GM18868 (cell line): ENCODE results near the gene ZNF267.
"Not testable (repeated sequence)": the region's sequence is repeated elsewhere in the genome, so short reads cannot be mapped to it uniquely, and the experiment has no call there.

Experiments
- ATAC-seq: cut with Tn5 transposase; IDR thresholded peaks from one replicate; pipeline ENCODE4 v1.9.1; 2021; ENCODE audit warnings: mild to moderate bottlenecking, moderate library complexity; ENCODE audit not compliant: unreplicated experiment

ZNF267 gene

DNA sequence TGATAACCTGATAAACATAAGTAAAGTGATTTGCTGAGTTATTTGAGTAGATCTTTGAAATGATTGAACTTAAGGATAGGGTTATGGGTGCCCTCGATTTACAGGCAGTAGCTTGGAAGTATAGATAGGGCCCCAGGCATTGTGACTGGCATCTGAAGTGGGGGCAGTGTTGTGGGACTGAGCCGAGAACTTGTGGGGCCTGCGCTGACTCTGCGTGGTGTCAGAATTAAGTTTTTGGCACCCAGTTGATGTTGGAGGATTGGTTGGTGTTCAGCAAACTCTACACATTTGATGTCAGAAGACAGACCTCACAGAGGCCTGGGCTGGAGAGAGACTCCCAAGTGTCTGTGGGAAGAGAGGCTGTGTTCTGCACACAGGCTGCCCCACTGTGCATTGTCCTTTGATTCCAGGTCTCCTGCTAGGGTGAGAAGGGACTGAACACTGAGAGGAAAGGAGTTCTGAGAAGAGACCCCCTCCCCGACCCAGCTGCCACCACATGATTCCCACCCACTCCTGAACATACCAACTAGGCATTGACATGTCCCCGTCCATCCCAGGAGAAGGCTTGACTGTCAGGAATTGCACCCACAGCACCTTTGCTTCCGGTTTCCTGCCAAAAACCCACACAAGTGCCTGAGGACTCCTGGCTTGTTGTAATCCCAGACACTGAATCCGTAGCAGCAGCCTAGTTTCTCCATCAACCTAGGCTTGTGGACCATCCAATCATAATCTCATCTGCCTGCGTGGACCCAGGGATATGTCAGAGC is 4.5 kb downstream of the ZNF267 start:
- ATAC-seq = no peak

DNA sequence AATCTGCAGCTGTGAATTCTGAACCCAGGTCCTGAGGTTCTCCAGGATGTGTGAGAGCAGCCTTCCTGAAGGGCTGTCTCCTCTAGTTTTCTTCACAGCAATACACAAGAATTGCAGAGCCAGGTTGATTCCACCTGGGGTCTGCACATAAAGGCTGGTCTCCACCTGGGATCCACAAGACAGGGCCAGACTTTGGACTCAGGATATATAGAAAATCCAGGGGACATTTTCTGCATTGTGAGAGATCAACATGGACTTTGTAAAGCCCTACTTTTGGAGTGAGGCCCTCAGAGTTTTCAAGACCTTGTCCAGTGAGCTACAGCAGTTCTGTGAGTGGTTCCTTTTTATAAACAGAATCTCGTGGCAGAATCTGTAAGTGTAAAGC is 6.3 kb downstream of the ZNF267 start:
- ATAC-seq = no peak

DNA sequence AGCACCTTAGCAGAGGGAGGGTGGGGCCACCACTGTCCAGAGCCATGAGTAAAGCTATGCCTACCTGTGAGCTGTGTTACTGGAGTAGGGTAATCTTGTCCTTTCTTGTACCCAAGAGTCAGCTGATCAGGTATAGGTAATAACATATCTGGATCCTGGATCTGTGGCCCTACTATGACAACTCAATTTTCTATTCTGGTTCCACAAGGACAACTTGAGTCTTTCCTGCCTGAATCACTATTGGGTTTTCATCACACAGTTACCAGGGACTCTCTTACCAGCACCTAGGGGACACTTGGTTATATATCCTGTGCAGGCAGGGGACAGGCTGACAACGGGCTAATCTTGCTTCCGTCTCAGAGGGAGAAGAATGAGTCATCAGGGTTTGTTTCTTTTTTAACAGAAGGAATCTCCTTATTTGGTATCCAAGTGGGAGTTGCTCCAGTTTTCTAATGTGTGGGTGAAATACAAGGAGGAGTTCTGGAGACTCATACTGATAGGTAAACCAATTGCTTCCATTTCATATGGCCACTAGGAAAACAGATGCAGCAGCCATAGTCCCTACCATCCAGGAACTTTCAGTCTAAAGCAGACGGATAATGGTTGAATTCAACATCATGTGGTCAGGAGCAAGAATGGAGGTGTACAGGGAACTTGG is 6.8 kb downstream of the ZNF267 start:
- peak; percentile 58 for ATAC-seq

DNA sequence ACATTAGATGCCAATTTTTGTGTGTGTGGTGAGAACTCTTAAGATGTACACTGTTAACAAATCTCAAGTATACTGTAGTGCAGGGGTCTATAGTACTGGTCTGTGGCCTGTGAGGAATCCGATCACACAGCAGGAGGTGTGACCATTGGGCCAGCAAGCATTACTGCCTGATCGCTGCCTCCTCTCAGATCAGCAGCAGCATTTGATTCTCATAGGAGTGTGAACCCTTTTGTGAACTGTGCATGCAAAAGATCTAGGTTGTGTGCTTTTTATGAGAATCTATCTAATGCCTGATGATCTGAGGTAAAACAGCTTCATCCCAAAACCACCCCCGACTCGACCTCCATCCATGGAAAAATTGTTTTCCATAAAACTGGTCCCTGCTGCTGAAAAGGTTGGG is 12.6 kb downstream of the ZNF267 start:
- no peak for ATAC-seq

DNA sequence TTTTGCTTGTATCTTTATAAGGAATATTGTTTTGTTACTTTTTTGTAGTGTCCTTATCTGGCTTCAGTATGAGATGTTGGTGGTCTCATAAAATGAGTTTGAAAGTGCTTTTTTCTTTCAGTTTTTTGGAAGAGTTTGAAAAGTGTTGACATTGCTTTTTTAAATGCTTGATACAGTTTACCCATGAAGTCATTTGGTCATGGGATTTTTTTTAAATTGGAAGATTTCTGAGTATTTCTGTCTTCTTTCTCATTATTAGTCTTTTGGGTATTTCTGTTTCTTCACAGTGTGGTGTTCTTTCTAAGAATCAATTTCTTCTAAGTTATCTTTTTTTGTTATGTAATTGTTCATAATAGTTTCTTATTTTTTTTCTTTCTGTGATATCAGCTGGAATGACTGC is 15.1 kb downstream of the ZNF267 start:
- ATAC-seq = no peak

DNA sequence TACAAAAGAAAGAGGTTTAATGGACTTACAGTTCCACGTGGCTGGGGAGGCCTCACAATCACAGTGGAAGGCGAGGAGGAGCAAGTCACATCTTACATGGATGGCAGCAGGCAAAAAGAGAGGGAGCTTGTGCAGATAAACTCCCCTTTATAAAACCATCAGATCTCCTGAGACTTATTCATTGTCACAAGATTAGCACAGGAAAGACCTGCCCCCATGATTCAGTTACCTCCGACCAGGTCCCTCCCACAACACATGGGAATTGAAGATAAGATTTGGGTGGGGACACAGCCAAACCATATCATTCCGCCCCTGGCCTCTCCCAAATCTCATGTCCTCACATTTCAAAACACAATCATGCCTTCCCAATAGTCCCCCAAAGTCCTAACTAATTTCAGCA is 18.5 kb downstream of the ZNF267 start:
- ATAC-seq = not testable (repeated sequence)

DNA sequence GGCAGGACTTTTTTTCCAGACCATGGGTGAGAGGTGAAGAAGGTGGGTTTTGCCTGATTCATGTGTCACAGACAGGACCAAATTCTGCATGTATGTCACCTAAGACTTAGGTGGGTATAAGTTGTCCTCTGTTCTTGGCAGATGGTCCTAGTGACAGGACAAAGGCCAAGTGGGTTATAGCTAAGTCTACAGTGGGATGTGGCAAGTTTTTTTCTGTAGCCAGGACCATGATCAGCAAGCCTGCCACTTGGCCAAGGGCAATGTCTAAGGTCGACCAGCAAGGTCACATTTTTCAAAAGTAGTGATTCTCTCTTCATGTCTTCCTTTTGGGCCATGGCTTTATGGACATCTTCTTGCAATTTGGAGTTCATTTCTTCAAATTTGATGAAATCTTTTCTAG is 20.2 kb downstream of the ZNF267 start:
- no peak for ATAC-seq

DNA sequence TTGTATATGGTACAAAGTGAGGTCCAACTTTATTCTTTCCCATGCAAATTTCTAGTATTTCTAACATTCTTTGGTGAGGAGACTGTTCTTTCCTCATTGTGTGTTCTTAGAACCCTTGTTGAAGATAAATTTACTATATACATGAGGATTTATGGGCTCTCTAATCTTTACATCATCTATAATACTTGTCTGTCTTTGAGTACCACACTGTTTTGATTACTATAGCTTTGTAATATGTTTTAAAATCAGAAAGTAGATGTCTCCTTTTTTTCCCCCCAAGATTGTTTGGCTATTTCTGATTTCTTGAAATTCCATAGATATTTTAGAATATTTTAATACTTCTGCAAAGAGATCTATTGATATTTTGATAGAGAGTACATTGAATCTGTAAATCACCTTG is 23.7 kb downstream of the ZNF267 start:
- ATAC-seq = no peak

DNA sequence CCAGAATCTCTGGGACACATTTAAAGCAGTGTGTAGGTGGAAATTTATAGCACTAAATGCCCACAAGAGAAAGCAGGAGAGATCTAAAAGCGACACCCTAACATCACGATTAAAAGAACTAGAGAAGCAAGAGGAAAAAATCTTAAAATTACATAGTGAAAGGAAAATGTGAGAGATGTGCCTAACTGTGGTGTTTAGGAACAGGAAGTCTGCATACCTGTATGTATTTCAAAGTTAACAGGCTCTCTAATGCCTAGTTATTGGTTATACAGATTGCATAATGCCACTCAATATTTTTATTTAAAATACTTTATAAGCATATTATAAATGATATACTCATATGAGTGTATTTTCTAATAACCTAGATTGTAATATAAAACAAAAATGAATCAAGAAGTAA is 25.9 kb downstream of the ZNF267 start:
- no peak for ATAC-seq

DNA sequence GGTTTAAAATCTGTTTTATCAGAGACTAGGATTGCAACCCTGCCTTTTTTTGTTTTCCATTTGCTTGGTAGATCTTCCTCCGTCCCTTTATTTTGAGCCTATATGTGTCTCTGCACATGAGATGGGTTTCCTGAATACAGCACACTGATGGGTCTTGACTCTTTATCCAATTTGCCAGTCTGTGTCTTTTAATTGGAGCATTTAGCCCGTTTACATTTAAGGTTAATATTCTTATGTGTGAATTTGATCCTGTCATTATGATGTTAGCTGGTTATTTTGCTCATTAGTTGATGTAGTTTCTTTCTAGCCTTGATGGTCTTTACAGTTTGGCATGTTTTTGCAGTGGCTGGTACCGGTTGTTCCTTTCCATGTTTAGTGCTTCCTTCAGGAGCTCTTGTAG is 31.0 kb downstream of the ZNF267 start:
- ATAC-seq = not testable (repeated sequence)

DNA sequence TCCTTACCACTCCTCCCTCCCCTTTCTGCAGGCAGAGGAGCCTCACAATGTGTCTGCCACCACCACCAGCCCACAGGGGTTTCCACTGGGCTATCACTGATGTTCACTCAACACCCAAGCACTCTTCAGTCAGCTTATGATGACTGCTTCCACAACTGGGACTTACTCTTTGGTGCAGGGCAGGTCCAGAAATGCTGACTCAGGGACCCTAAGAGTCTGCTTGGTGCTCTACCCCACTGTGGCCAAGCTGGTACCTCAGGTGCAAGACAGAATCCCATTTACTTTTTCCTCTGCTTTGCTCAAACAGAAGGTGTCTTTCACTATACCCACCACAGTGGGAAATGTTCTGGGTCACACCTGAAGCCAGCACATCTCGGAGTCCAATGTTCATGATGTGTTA is 40.1 kb downstream of the ZNF267 start:
- ATAC-seq = no peak

DNA sequence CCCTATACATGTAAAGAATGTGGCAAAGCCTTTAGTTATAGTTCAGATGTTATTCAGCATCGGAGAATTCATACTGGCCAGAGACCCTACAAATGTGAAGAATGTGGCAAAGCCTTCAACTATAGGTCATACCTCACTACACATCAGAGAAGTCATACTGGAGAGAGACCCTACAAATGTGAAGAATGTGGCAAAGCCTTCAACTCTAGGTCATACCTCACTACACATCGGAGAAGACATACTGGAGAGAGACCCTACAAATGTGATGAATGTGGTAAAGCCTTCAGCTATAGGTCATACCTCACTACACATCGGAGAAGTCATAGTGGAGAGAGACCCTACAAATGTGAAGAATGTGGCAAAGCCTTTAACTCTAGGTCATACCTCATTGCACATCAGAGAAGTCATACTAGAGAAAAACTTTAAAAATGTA is 42.5 kb downstream of the ZNF267 start:
- no peak for ATAC-seq

DNA sequence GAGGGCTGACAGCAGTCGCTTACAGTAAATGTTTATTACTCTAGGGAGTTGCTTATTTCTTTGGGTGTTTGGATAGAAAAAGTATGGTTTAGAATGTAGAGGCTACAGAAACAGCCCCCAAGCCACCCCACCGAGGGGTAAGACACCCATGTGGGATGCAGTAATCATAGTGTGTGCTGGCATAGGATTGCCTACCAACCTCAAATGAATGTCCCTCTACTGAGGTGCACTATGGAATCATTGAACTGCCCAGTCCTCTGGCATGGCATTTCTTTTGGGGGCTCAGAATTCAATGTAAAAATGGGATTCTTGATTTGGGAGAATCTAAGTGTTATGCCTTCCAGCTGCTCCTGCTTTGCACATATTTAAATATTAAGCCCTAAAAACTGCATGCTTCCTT is 46.8 kb downstream of the ZNF267 start:
- no peak for ATAC-seq

DNA sequence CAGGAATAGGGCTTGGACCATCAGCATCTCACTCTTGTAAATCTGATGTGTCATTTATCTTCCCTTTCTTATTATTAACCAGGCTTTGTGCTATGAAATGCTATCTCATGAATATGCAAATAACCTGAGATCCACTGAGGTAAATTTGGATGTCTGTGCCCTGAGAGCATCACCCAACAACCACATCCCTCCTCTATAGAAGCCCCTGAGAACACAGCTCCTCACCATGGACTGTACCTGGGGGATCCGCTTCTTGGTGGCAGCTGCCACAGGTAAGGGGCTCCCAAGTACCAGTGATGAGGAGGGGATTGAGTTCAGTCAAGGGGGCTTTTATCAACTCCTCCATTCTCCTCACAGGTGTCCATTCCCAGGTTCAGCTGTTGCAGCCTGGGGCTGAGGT is 78.2 kb downstream of the ZNF267 start:
- ATAC-seq = not testable (repeated sequence)

DNA sequence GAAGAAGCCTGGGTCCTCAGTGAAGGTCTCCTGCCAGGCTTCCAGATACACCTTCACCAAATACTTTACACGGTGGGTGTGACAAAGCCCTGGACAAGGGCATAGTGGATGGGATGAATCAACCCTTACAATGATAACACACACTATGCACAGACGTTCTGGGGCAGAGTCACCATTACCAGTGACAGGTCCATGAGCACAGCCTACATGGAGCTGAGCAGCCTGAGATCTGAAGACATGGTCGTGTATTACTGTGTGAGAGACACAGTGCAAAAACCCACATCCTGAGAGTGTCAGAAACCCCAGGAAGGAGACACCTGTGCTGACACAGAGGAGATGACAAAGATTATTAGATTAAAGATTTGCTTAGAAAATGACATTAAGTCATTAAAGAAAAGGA is 78.6 kb downstream of the ZNF267 start:
- not testable (repeated sequence) for ATAC-seq

DNA sequence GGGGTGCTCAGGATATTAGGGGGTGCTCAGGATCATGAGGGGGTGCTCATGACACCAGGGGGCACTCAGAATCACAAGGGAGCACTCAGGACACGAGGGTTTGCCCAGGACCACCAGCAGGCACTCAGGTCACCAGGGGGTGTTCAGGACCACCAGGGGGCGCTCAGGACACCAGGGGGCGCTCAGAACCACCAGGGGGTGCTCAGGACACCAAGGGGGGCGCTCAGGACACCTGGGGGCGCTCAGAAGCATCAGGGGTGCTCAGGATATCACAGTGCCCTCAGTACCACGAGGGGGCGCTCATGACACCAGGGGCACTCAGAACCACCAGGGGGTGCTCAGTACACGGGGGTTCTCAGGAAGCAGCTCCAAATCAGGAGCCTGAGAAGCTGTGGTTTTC is 82.6 kb downstream of the ZNF267 start:
- ATAC-seq = not testable (repeated sequence)

DNA sequence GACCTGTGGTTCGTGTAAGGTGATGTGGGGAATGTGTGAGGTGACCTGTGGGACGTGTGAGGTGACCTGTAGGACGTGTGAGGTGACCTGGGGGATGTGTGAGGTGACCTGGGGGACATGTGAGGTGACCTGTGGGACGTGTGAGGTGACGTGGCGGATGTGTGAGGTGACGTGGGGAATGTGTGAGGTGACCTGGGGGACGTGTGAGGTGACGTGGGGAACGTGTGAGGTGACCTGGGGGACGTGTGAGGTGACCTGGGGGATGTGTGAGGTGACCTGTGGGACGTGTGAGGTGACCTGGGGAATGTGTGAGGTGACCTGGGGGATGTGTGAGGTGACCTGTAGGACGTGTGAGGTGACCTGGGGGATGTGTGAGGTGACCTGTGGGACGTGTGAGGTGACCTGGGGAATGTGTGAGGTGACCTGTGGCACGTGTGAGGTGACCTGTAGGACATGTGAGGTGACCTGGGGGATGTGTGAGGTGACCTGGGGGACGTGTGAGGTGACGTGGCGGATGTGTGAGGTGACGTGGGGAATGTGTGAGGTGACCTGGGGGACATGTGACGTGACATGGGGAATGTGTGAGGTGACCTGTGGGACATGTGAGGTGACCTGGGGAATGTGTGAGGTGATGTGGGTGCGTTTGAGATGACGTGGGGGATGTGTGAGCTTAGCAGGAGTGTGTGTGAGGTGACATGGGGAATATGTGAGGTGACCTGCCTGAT is 86.7 kb downstream of the ZNF267 start:
- ATAC-seq = not testable (repeated sequence)
